HG02571 (cell line): ENCODE results near the gene RAB40C.

Experiments
- ATAC-seq: cut with Tn5 transposase; IDR thresholded peaks from one replicate; pipeline ENCODE4 v1.9.1; 2021; ENCODE audit warnings: mild to moderate bottlenecking, moderate library complexity; ENCODE audit not compliant: unreplicated experiment

Gene RAB40C, protein sequence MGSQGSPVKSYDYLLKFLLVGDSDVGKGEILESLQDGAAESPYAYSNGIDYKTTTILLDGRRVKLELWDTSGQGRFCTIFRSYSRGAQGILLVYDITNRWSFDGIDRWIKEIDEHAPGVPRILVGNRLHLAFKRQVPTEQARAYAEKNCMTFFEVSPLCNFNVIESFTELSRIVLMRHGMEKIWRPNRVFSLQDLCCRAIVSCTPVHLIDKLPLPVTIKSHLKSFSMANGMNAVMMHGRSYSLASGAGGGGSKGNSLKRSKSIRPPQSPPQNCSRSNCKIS

DNA sequence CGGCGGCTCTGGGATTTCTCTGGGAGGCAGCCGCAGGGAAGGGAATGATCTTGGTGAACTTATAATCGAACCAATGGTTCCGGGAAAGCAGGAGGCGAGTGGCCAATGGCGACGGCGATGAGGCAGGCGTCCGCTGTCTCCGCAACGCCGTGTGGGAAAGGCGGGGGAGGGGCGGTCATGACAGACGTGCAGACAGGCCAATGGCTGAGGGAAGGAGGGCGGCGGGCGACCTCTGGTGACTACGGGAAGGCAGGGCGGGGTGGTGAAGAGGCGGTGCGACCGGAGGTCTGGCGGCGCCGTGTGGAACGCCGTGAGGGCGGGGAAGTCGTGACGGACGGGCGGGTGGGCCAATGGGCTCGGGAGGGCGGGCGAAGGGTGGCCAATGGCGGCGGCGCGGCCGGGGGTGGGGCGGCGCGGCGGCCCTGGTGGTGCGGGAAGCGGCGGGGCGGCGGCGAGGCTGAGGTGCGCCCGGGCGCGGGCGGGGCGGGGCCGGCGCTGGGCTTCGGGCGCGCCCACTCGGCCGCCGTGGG is at the start of gene RAB40C:
TSS of gene RAB40C (plus strand) at position 409 of the 530 bp plus-strand sequence. CDS start 226 bp downstream, outside the sequence.
- ATAC-seq = peak; percentile 69

DNA sequence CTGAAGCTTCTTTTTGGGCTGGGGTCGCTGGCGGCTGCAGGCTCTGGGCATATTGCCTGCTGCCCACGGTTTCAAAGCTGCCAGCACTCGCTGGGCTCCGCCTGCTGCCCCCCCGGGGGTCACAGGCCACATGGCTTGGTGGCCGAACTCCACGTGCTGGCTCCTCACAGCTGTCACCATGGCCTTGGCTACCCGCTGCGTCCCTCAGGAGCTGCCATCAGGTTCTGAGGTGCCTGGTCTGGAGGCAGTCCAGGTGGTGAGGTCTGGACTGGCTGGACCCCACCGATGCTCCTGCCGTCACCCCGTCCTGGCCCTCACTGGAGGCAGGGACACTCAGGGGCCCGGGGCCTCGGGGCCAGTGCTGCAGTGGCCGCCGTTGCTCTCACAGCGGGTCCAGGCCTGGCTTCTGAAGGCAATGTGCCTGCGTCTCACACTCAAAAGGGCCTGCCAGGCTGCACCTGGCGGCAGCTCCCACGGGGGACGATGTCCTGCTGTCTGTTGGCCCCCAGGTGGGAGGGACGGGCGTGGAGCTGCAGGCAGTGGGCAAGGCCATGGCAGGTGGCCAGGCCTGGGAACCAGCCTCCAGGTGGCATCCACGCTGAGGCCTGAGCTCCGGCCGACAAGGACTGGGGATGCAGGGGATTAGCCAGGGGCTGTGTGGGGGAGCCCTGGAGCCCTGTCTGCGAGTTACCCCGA is 49.1 kb upstream of the RAB40C start:
- ATAC-seq = no peak

DNA sequence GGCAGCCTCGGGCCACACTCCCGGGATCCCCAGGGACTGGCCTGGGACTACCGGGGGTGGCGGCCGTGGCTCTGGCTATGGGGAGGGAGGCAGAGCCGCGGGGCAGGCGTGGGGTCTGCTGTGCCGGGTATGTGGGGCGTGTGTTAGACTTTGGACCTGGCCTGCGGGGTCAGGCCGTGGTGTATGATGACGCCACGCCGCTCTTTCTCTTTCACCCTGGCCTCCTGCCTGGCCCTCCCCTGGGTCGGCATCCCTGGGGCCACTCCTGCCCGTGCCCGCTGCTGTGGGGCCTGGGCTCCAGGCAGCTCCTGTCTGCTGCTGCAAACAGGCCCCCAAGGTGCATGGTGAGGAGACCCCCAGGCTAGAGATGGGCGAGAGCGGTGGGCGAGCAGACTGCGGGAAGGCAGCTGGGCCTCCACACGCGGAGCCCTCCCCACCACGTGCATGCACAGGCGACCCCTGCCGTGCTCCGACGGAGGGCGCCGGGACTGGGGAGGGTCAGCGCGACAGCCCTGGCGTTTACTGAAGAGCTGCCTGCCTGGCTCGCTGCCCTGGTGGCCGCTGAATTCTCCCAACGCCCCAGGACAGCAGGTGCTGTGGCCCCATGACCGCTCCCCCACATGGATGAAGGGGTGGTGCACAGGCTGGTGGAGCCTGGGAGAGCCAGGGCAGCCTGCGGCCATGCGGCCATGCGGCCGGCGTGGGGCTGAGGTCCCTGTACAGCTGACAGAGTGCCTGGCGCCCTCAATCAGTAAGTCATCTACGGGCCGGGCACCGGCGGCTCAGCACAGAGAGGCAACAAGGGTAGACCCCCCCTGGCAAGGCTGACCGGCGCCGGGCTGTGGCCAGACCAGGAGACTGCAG is 46.3 kb upstream of the RAB40C start:
- ATAC-seq = no peak

DNA sequence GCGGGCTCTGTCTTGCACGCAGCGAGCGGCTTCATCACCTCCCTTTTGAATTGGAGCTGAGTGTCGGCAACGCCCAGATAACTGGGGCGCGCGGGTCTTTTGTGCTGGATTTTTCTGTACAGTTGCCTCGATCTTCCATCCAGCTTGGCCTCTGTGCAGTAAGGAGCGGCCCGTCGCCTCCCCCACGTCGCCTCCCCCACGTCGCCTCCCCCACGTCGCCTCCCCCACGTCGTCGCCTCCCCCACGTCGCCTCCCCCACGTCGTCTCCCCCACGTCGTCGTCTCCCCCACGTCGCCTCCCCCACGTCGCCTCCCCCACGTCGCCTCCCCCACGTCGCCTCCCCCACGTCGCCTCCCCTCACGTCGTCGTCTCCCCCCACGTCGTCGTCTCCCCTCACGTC is 45.3 kb upstream of the RAB40C start:
- no peak for ATAC-seq

DNA sequence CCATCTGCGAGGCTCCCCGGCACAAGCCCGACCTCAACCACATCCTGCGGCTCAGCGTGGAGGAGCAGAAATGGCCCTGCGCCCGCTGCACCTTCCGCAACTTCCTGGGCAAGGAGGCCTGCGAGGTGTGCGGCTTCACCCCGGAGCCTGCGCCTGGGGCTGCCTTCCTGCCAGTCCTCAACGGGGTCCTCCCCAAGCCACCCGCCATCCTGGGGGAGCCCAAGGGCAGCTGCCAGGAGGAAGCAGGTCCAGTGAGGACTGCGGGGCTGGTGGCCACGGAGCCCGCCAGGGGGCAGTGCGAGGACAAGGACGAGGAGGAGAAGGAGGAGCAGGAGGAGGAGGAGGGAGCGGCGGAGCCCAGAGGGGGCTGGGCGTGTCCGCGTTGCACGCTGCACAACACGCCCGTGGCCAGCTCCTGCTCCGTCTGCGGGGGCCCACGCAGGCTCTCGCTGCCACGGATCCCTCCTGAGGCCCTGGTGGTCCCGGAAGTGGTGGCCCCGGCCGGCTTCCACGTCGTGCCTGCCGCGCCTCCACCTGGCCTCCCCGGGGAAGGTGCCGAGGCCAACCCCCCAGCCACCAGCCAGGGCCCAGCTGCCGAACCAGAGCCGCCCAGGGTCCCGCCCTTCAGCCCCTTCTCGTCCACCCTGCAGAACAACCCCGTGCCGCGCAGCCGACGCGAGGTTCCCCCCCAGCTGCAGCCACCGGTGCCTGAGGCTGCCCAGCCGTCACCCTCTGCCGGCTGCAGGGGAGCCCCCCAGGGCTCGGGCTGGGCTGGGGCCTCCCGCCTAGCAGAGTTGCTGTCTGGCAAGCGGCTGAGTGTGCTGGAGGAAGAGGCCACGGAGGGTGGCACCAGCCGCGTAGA is 42.7 kb upstream of the RAB40C start:
- no peak for ATAC-seq

DNA sequence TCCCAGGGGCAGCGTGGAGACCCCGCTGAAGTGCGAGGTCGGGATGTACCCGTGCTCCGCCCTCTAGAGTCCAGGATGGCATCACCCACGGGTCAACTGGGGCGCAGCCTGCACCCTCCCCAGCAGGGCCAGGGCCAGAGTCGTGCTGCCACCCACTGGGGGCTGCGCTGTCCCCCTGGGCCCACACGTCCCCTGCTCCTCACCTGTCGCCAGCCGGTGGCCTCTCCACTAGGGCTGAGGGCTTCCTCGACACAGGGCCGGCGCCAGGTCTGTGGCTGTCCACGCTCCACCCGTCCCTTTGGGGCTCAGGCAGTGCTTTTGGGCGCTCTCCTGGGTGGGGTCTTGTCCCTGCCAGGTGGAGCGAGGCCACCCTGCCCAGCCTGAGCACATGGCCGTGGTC is 41.3 kb upstream of the RAB40C start:
- ATAC-seq = no peak

DNA sequence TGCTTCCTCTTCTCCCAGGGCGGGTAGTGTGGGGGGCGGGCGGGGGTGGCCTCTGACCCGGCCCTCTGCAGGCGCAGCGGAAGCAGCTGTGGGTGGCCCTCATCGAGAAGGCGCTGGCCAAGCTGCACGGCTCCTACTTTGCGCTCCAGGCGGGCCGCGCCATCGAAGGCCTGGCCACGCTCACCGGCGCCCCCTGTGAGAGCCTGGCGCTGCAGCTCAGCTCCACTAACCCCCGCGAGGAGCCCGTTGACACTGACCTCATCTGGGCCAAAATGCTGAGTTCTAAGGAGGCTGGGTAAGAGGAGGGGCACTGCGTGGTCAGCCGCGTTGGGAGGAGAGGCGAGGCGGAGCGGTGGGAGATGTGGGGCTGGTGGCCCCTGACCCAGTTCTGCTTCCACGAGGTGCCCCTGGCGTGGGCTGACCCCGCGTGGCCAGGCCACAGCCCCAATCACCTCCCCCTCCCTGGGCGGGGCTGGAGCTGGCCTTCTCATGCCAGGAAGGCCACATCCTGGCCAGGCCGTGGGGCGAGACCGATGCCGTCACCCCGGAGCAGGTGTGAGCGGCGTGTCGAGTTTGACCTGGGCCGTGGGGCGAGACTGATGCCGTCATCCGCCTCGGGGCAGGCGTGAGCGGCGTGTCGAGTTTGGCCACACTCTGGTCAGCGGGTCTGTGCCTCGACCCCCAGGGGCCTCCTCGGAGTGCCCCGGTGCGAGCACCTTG is 40.2 kb upstream of the RAB40C start:
- no peak for ATAC-seq

DNA sequence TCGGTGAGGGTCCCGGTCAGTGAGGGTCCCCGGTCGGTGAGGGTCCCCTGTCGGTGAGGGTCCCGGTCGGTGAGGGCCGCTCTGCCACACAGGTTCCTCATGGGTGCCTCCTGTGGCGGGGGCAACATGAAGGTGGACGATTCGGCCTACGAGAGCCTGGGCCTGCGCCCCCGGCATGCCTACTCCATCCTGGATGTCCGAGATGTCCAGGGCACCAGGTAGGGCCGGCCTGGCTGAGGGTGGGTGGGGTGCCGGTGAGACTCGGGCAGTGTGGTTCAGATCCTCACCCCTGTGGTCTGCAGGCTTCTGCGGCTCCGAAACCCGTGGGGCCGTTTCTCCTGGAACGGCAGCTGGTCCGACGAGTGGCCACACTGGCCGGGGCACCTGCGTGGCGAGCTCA is 38.7 kb upstream of the RAB40C start:
- ATAC-seq = no peak

DNA sequence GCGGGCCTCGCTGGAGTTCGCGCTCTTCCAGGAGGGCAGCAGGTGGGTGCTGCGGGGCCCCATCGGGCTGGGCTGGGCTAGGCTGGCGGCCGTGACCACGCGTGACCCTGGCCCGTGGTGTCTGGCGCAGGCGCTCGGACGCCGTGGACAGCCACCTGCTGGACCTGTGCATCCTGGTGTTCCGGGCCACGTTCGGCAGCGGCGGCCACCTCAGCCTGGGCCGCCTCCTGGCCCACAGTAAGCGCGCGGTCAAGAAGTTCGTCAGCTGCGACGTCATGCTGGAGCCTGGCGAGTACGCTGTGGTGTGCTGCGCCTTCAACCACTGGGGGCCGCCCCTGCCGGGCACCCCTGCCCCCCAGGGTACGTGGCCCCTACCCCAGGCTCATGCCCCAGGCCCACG is 37.7 kb upstream of the RAB40C start:
- no peak for ATAC-seq

DNA sequence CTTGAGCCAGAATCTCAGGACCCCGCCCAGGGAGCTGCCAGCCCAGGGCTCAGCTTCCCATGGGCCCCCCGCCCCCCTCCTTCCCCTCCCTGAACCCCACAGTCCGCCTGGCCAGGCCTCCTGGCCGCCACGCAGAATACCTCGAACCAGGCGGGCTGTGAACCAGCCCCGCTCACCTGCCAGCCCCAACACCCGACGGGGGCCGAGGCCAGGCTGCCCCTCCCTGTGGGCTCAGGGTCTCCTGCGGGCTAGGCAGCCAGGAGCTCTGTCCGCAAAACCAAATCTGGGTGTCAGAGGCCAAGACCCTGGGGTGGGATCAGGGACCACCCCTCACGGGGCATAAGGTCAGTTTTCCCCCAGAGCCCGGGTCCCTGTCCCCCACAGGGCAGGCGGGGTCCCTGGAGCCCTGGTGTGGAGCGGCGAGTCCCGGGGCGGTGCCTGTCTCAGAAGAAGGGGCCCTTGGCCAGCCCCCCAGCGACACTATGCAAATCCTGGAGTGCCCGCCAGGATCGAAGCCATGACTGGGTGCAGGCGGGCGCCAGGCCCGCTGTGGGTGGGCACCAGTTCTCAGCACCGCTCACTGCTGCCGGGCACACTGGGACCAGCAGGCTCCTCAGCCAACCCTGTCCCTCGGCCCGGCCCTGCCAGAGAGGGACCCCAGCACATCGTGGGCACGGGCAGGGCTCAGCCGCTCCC is 36.1 kb upstream of the RAB40C start:
- ATAC-seq = no peak

DNA sequence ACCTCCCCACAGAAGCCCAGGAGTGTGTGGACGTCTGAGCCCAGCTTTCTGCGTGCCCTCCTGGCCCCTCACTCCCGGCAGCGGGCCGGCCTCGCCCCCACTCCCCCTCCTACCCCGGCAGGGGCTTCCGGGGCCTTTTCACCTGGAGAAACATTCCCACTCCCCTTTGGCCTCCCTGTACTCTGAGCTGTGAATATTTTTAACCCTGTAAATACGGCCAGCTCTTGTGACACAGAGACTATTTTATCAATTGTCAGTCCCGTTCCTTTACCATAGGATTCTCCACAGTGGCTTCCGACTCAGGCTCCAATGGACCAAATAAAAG is 35.6 kb upstream of the RAB40C start:
- no peak for ATAC-seq

DNA sequence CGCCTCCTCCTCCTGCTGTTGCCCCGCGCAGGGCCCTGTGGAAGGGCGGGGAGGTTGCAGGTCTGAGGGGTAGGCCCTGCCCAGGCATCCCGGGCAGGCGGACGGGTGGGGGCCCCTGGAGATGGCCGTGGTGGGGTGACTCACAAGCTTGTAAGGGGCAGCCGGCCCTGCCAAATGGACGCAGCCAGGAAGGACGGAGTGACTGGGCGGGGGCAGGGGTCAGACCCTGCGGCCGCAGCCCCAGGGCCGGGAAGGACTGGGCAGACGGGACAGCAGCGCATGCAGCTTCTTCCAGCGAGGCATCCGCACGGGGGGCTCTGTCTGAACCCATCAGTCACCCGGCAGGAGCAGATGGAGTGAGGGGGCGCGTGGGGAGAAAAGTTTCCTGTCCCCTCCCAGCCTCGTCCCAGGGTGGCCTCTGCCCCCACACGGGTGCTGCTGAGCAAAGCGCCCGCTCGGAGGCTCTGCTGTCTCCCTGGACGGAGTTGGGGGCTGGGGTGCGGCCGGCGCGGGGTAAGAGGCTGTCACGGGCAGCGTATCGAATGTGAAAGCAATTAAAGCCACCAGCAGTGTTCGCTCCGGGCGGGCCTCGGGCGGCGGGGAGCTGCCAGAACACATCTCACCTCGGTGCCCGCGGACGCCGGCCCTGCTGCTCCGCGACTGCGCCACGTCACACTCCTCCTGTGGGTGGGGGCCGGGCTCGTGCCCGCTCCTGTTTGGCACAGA is 35.1 kb upstream of the RAB40C start:
- no peak for ATAC-seq

DNA sequence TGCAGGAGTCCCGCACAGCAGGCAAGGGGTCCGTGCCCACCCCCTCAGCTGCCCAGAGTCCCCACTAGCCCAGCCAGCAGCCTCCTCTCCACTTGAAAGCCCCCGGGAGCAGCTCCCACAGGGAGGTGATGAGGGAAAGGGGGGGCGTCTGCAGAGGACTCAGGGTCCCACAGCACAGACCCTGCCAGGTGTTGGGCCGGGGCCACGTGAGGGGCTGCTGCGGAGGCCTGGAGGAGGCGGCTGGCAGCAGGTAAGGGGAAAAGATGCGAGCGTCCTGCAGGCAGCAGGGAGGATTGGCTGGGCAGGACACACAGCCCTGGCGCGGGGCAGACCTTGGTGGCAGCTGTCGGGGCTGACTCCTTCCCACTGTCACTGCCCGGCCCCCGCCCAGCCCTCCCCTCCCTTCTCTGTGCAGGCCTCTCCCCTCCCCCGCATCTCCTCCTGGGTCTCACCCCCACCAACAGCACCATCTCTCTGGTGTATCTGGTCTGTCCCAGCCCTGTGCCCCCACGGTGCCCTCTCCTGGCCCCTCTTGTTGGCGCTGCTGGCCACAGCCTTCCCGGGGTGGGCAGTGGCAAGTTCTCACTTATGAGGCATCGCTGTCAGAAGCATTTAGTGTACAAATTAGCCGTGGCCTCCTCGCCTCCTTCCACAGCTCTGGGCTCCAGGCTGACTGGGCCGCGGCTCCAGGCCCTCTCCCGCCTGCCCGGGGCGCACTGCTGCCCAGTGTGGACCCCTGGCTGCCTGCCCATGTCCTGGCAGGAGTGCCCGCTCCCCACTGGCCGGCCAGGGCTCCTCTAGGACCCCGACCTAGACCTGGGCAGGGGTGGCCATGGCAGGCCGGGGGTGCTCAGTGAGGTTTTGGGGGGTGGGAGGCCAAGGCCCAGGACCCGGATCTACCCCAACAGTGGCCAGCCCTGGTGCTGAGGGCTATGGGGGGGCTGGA is 34.1 kb upstream of the RAB40C start:
- ATAC-seq = no peak

DNA sequence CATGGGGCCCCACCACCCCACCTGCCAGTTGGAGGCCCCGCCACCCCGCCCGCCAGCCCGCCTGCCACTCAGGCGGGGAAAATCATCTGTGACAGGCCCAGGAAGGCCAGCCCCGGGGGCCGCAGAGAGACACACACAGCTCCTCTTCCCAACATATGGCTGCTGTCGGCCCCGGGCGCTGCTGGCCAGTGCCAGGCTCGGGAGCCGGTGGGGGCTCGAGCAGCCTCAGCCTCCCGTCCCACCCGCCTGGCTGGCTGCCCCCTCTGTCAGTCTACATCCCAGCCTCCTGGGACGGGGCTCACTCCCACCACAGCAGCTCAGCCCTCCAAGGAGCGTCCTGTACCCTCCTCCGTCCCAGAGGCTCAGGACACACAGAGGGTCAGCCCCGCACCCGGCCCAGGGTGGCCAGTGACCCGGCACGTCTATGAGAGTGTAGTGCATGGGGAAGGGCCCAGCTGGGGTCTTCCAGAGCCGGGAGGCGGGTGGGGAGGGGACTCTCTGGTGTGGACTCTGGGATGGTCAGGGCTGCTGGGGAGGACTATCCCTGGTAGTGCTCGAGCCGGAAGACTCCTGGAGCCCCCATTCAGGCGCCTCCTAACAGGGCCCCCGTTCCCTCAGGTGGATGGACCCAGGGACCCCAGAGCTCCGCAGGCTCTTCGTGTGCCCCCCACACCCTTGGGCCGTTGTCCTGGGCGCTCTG is 33.2 kb upstream of the RAB40C start:
- no peak for ATAC-seq

DNA sequence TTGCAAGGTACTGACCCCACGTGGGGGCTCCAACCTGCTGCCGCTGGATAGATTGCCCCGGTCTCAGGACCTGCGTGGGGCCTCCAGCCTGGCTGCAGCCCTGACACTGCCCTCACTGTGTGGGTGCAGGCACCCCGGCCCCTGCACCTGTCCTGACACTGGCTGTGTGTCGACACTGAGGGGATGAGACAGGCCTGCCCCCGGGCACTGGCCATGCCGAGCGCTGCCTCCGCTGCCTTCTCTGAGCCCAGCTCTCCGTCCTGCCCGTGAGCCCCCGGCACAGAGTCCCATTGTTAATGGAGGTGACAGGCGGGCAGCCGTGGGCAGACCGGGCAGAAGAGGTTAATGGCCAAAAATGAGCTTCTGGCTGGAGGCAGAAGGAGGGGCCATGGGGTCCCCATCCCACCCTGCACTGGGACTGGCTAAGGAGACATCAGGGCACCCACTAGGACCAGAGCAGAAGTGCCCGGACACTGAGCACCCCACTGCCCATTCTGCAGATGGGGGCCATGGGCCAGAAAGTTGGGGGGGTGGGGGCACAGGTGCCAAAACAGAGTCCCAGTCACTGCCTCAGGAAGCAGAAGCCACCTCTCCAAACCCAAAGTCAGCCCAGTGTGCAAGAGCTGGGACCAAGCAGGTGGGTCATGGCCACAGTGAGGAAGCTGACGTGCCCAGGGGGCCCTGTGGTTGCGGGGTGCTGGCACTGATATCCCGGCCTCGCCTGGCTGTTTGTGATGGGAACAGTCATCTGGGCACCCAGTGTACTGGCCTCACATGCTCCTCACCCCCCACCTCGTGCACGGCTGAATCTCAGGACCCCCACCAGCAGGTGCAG is 32.2 kb upstream of the RAB40C start:
- no peak for ATAC-seq
